ENCODE measurements around the gene SPINT3.

The SPINT3 gene

DNA sequence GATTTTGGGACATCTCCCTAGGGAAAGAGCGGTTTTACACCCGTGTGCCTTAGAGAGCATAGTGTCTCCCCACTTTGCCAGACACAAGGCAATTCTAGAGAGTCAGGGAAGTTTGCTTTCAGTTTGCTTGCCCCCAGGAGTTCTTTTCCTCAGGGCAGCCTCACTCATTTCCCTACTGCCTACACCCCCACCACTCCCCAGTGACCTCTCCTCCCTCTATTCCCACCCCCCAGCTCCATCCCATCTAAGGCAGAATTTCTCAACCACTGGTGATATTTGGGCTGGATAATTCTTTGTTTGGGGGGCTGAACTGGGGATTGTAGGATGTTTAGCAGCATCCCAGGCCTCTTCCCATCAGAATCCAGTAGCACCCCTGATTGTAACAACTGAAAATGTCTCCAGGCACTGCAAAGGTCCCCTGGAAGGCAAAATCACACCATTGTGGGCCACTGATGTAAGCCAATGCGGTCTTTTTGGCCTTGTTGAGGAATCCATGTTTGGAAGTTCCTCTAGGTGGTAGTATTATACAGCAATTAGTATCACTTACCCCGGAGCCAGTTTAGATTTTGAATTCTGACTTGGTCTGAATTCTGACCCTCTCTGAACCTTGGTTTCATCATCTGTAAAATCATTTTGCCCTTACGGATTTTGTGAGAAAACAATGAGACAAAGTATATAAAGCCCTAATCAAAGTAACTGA, 30.5 kb upstream of the SPINT3 start:
- no peak overlapping the region for H3K9ac ChIP-seq (ENCODE audit: low read depth, low read length)
- ATAC-seq (ENCODE audit: insufficient read depth, low read depth) (no peak), DNase-seq (no peak)

DNA sequence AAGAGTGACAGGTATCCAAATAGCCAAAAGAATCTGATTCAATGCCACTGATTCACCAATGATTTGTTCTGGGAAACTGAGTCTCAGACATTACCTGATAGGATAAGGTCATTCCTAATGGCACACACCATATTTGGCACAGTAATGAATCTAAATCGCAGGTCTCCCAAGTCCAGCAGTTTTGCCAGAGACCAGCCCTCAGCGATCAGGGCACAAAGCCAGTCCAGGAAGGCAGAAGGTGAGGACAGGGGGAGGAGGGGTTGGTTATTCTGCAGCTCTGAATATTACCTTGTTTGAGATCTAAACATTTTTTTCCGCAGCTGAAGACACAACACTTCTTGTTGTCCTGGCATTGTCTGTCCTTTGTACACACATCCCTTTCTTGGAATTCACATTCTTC, 29.9 kb upstream of the SPINT3 start:
- no peak overlapping the region for H3K27ac ChIP-seq (ENCODE audit: low read length)
- H4K20me1 ChIP-seq (ENCODE audit: insufficient read depth, low read length): no peaks in the 10 kb centered on the region
- H3K79me2 ChIP-seq (ENCODE audit: insufficient read depth, low read length): no peaks in the 10 kb centered on the region
- no peaks in the 10 kb centered on the region for H3K36me3 ChIP-seq (ENCODE audit: insufficient read depth, low read length)
- no peaks in the 10 kb centered on the region for H3K4me1 ChIP-seq (ENCODE audit: insufficient read depth, low read length)
- DNase-seq (no peak), ATAC-seq (ENCODE audit: insufficient read depth, low read depth) (no peak)
- H3K9me3 ChIP-seq (ENCODE audit: insufficient read depth, low read length, severe bottlenecking): no peaks in the 10 kb centered on the region
- no peak for TF ChIP-seq EZH2 (IDR thresholded peaks at IDR 0.05; ENCODE audit: borderline replicate concordance, low read depth, low read length, severe bottlenecking)
- TF ChIP-seq, protein P1, sequence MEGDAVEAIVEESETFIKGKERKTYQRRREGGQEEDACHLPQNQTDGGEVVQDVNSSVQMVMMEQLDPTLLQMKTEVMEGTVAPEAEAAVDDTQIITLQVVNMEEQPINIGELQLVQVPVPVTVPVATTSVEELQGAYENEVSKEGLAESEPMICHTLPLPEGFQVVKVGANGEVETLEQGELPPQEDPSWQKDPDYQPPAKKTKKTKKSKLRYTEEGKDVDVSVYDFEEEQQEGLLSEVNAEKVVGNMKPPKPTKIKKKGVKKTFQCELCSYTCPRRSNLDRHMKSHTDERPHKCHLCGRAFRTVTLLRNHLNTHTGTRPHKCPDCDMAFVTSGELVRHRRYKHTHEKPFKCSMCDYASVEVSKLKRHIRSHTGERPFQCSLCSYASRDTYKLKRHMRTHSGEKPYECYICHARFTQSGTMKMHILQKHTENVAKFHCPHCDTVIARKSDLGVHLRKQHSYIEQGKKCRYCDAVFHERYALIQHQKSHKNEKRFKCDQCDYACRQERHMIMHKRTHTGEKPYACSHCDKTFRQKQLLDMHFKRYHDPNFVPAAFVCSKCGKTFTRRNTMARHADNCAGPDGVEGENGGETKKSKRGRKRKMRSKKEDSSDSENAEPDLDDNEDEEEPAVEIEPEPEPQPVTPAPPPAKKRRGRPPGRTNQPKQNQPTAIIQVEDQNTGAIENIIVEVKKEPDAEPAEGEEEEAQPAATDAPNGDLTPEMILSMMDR (IDR thresholded peaks at IDR 0.05; ENCODE audit: borderline replicate concordance, extremely low read depth, low read length, poor library complexity, severe bottlenecking): no peak
- no peak overlapping the region for H2AFZ ChIP-seq (ENCODE audit: low read depth, low read length)
- H3K27me3 ChIP-seq (ENCODE audit: insufficient read depth, low read length, poor library complexity): peaks cover 25% of the 10 kb centered on the region
- H3K4me3 ChIP-seq (ENCODE audit: low read depth in 1 of 2, low read length in 2 of 2): no peak overlapping the region
- no peak overlapping the region for H3K9ac ChIP-seq (ENCODE audit: low read depth, low read length)
- H3K4me2 ChIP-seq (ENCODE audit: insufficient read depth, low read length): no peak overlapping the region

More for the DNA sequence above, 30.5 kb upstream of the SPINT3 start:
- Histone ChIP-seq H2AFZ (ENCODE audit: low read depth, low read length) (no peak overlapping the region), H4K20me1 (ENCODE audit: insufficient read depth, low read length) (no peaks in the 10 kb centered on the region), H3K79me2 (ENCODE audit: insufficient read depth, low read length) (no peaks in the 10 kb centered on the region), H3K4me3 (ENCODE audit: low read depth in 1 of 2, low read length in 2 of 2) (no peak overlapping the region), H3K4me1 (ENCODE audit: insufficient read depth, low read length) (no peaks in the 10 kb centered on the region), H3K9me3 (ENCODE audit: insufficient read depth, low read length, severe bottlenecking) (no peaks in the 10 kb centered on the region), H3K36me3 (ENCODE audit: insufficient read depth, low read length) (no peaks in the 10 kb centered on the region), H3K4me2 (ENCODE audit: insufficient read depth, low read length) (no peak overlapping the region), H3K27ac (ENCODE audit: low read length) (no peak overlapping the region), H3K27me3 (ENCODE audit: insufficient read depth, low read length, poor library complexity) (peaks cover 25% of the 10 kb centered on the region)
- TF ChIP-seq, protein P1 (IDR thresholded peaks at IDR 0.05; ENCODE audit: borderline replicate concordance, extremely low read depth, low read length, poor library complexity, severe bottlenecking): peak; percentile 60
- no peak for TF ChIP-seq EZH2 (IDR thresholded peaks at IDR 0.05; ENCODE audit: borderline replicate concordance, low read depth, low read length, severe bottlenecking)

DNA sequence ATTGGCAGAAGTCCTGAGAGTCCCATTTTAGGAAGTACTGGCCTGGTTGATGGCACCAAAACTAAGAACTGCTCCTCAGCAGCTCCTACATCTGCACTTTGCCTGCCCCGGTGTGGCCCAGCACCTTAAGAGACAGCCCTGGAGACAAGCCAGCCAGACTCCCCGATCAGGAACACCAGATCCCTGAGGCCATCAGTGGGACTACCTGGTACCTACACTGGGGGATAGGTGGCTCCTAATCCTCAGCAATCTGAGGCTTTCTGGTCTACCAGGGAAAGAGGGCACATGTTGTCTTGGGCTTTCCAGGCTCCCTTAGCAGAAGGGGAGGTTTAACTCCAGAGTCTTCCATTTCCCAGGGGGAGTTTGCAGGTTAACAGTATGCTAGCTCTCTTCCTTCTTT, 24.0 kb upstream of the SPINT3 start, which contains the start of gene WFDC6:
Gene WFDC6 (minus strand): TSS at position 101 of the 400 bp plus-strand sequence. CDS start 75 bp downstream, at position 26.
- DNase-seq: no peak
- H2AFZ ChIP-seq (ENCODE audit: low read depth, low read length): no peak within 1 kb of the TSS
- no peak for TF ChIP-seq EZH2 (IDR thresholded peaks at IDR 0.05; ENCODE audit: borderline replicate concordance, low read depth, low read length, severe bottlenecking)
- TF ChIP-seq, protein P1 (IDR thresholded peaks at IDR 0.05; ENCODE audit: borderline replicate concordance, extremely low read depth, low read length, poor library complexity, severe bottlenecking): no peak
- no peaks in the 10 kb centered on the region for H3K79me2 ChIP-seq (ENCODE audit: insufficient read depth, low read length)
- H3K9ac ChIP-seq (ENCODE audit: low read depth, low read length): no peak within 1 kb of the TSS
- no peak within 1 kb of the TSS for H3K4me2 ChIP-seq (ENCODE audit: insufficient read depth, low read length)
- no peaks in the 10 kb centered on the region for H3K9me3 ChIP-seq (ENCODE audit: insufficient read depth, low read length, severe bottlenecking)
- H3K27me3 ChIP-seq (ENCODE audit: insufficient read depth, low read length, poor library complexity): peaks cover 15% of the 10 kb centered on the region
- H4K20me1 ChIP-seq (ENCODE audit: insufficient read depth, low read length): no peaks in the 10 kb centered on the region
- no peak within 1 kb of the TSS for H3K27ac ChIP-seq (ENCODE audit: low read length)
- no peaks in the 10 kb centered on the region for H3K4me1 ChIP-seq (ENCODE audit: insufficient read depth, low read length)
- H3K36me3 ChIP-seq (ENCODE audit: insufficient read depth, low read length): no peaks in the 10 kb centered on the region
- no peak within 1 kb of the TSS for H3K4me3 ChIP-seq (ENCODE audit: low read depth in 1 of 2, low read length in 2 of 2)
- ATAC-seq (ENCODE audit: insufficient read depth, low read depth): no peak

Data from DND-41 (cell line).